SJSA1 (cell line): Measurements from ENCODE around the gene GABARAPL1. TPM values are rescaled to one million over a fixed set of nuclear protein-coding genes. Genes with fewer than 3 reads are reported as not detected.
A peak's percentile ranks its signal among the peaks of the same experiment; 100 is the strongest.

Source experiments
- DNase-seq, 2 experiments: peaks; one replicate each; pipeline ENCODE4 v3.0.0-alpha.2; 2015 to 2020; ENCODE audit warnings: low spot score in 2 of 2, low read depth in 1 of 2
- H3K27ac ChIP-seq: fragments of 250-450 bp; sonication (Bioruptor Pico); 2 replicates; pipeline ENCODE4 v1.5.1; 2020; ENCODE audit warnings: mild to moderate bottlenecking, moderate library complexity
- H3K27me3 ChIP-seq: fragments of 250-450 bp; sonication (Bioruptor Pico); replicated peaks from 2 replicates; pipeline ENCODE4 v1.5.1; 2020; ENCODE audit warnings: mild to moderate bottlenecking, moderate library complexity
- H3K36me3 ChIP-seq: fragments of 250-450 bp; sonication (Bioruptor Pico); 2 replicates; pipeline ENCODE4 v1.5.1; 2020; ENCODE audit warnings: mild to moderate bottlenecking
- H3K4me1 ChIP-seq: fragments of 250-450 bp; sonication (Bioruptor Pico); replicated peaks from 2 replicates; pipeline ENCODE4 v1.6.1; 2021; ENCODE audit warnings: mild to moderate bottlenecking
- H3K4me3 ChIP-seq: fragments of 250-450 bp; sonication (Bioruptor Pico); 2 replicates; pipeline ENCODE4 v1.5.1; 2020; ENCODE audit warnings: mild to moderate bottlenecking
- H3K9me3 ChIP-seq: fragments of 250-450 bp; sonication (Bioruptor Pico); replicated peaks from 2 replicates; pipeline ENCODE4 v1.5.1; 2020; ENCODE audit warnings: mild to moderate bottlenecking
- total RNA-seq: library from RNA; depleted of rRNA; stranded (reverse); fragments of >200 nt; shearing (Covaris generic); gene quantifications from 2 replicates; pipeline ENCODE4 v1.2.3, GENCODE V29; 2014

The GABARAPL1 gene
- total RNA-seq, 1 experiment from 2014 or later: 43.7 TPM

- H3K27me3 ChIP-seq: no peaks in the 10 kb centered on the region
- no peaks in the 10 kb centered on the region for H3K9me3 ChIP-seq
- H3K4me1 ChIP-seq: no peaks in the 10 kb centered on the region
- peaks cover 32% of the 10 kb centered on the region for H3K36me3 ChIP-seq
- no peak overlapping the region for H3K4me3 ChIP-seq
- no peak for DNase-seq
- no peak overlapping the region for H3K27ac ChIP-seq
These were observed 13.4 kb downstream of the GABARAPL1 start for GRCh38 chr12:10226086-10226485.

- Histone ChIP-seq H3K9me3 (no peaks in the 10 kb centered on the region), H3K27me3 (no peaks in the 10 kb centered on the region), H3K4me3 (no peak overlapping the region), H3K36me3 (peaks cover 25% of the 10 kb centered on the region), H3K27ac (no peak overlapping the region), H3K4me1 (no peaks in the 10 kb centered on the region)
- DNase-seq: no peak
These were observed 14.1 kb downstream of the GABARAPL1 start for GRCh38 chr12:10226731-10227130.

GRCh38 chr12:10227648-10228047 lies 15.0 kb downstream of the GABARAPL1 start:
- Histone ChIP-seq H3K4me1 (no peaks in the 10 kb centered on the region), H3K4me3 (no peak overlapping the region), H3K27ac (no peak overlapping the region), H3K9me3 (no peaks in the 10 kb centered on the region), H3K27me3 (no peaks in the 10 kb centered on the region), H3K36me3 (peaks cover 18% of the 10 kb centered on the region)
- DNase-seq: no peak

GRCh38 chr12:10234562-10234961 lies 21.9 kb downstream of the GABARAPL1 start:
- H3K27me3 ChIP-seq: no peaks in the 10 kb centered on the region
- H3K27ac ChIP-seq: no peak overlapping the region
- no peak overlapping the region for H3K4me3 ChIP-seq
- H3K36me3 ChIP-seq: no peaks in the 10 kb centered on the region
- DNase-seq: no peak
- peaks cover 5% of the 10 kb centered on the region; the same call in 1 of the 2 replicates for H3K9me3 ChIP-seq
- H3K4me1 ChIP-seq: no peaks in the 10 kb centered on the region

GRCh38 chr12:10235761-10236631 lies 23.3 kb downstream of the GABARAPL1 start:
- H3K27ac ChIP-seq: no peak overlapping the region
- peaks cover 12% of the 10 kb centered on the region for H3K4me1 ChIP-seq
- DNase-seq: peak in 1 of 2 experiments; percentile 35
- peaks cover 5% of the 10 kb centered on the region; the same call in 1 of the 2 replicates for H3K9me3 ChIP-seq
- no peaks in the 10 kb centered on the region for H3K36me3 ChIP-seq
- no peaks in the 10 kb centered on the region for H3K27me3 ChIP-seq
- H3K4me3 ChIP-seq: no peak overlapping the region

- H3K36me3 ChIP-seq: no peaks in the 10 kb centered on the region
- no peak overlapping the region for H3K4me3 ChIP-seq
- no peak overlapping the region for H3K27ac ChIP-seq
- no peak for DNase-seq
- no peaks in the 10 kb centered on the region for H3K27me3 ChIP-seq
- H3K4me1 ChIP-seq: peaks cover 13% of the 10 kb centered on the region
- H3K9me3 ChIP-seq: peaks cover 5% of the 10 kb centered on the region; the same call in 1 of the 2 replicates
These were observed 24.0 kb downstream of the GABARAPL1 start for GRCh38 chr12:10236720-10237119.

- Histone ChIP-seq H3K4me1 (peaks cover 13% of the 10 kb centered on the region), H3K36me3 (no peaks in the 10 kb centered on the region), H3K27me3 (no peaks in the 10 kb centered on the region), H3K9me3 (peaks cover 5% of the 10 kb centered on the region; the same call in 1 of the 2 replicates), H3K27ac (no peak overlapping the region), H3K4me3 (no peak overlapping the region)
- DNase-seq: no peak
These were observed 25.8 kb downstream of the GABARAPL1 start for GRCh38 chr12:10238526-10238925.

- no peak overlapping the region for H3K4me3 ChIP-seq
- DNase-seq: no peak
These were observed 28.6 kb downstream of the GABARAPL1 start for GRCh38 chr12:10241290-10241689.

GRCh38 chr12:10241727-10242126 lies 29.1 kb downstream of the GABARAPL1 start:
- no peak overlapping the region for H3K27ac ChIP-seq
- no peaks in the 10 kb centered on the region for H3K27me3 ChIP-seq
- H3K36me3 ChIP-seq: no peaks in the 10 kb centered on the region
- H3K4me3 ChIP-seq: no peak overlapping the region
- H3K4me1 ChIP-seq: peaks cover 13% of the 10 kb centered on the region
- no peaks in the 10 kb centered on the region for H3K9me3 ChIP-seq
- DNase-seq: no peak

More at GRCh38 chr12:10241290-10241689, 28.6 kb downstream of the GABARAPL1 start:
- no peaks in the 10 kb centered on the region for H3K27me3 ChIP-seq
- H3K9me3 ChIP-seq: no peaks in the 10 kb centered on the region
- no peaks in the 10 kb centered on the region for H3K36me3 ChIP-seq
- peaks cover 13% of the 10 kb centered on the region for H3K4me1 ChIP-seq
- no peak overlapping the region for H3K27ac ChIP-seq

GRCh38 chr12:10242539-10242938 lies 29.9 kb downstream of the GABARAPL1 start:
- no peaks in the 10 kb centered on the region for H3K27me3 ChIP-seq
- no peak overlapping the region for H3K27ac ChIP-seq
- DNase-seq: no peak
- no peaks in the 10 kb centered on the region for H3K36me3 ChIP-seq
- H3K4me1 ChIP-seq: peaks cover 13% of the 10 kb centered on the region
- no peak overlapping the region for H3K4me3 ChIP-seq
- no peaks in the 10 kb centered on the region for H3K9me3 ChIP-seq

GRCh38 chr12:10243818-10244520 lies 31.3 kb downstream of the GABARAPL1 start:
- peaks cover 13% of the 10 kb centered on the region for H3K4me1 ChIP-seq
- peak in 1 of 2 experiments; percentile 29 for DNase-seq
- no peaks in the 10 kb centered on the region for H3K36me3 ChIP-seq
- H3K9me3 ChIP-seq: no peaks in the 10 kb centered on the region
- H3K4me3 ChIP-seq: peak overlapping the region; percentile 15; the same call in 1 of the 2 replicates
- H3K27me3 ChIP-seq: no peaks in the 10 kb centered on the region
- H3K27ac ChIP-seq: peak overlapping the region; percentile 21; the same call in 1 of the 2 replicates

- no peaks in the 10 kb centered on the region; the same call in 1 of the 2 replicates for H3K4me1 ChIP-seq
- no peak for DNase-seq
- H3K36me3 ChIP-seq: no peaks in the 10 kb centered on the region
- no peaks in the 10 kb centered on the region for H3K9me3 ChIP-seq
- H3K4me3 ChIP-seq: no peak overlapping the region
- H3K27ac ChIP-seq: no peak overlapping the region
- no peaks in the 10 kb centered on the region for H3K27me3 ChIP-seq
These were observed 34.9 kb downstream of the GABARAPL1 start for GRCh38 chr12:10247436-10248058.

GRCh38 chr12:10249690-10250455 lies 37.2 kb downstream of the GABARAPL1 start:
- no peaks in the 10 kb centered on the region for H3K36me3 ChIP-seq
- no peaks in the 10 kb centered on the region for H3K27me3 ChIP-seq
- H3K9me3 ChIP-seq: no peaks in the 10 kb centered on the region
- no peak for DNase-seq
- no peak overlapping the region for H3K27ac ChIP-seq
- no peak overlapping the region for H3K4me3 ChIP-seq
- no peaks in the 10 kb centered on the region for H3K4me1 ChIP-seq
